Measurements from ENCODE around the gene SDK1. TPM values are rescaled to one million over a fixed set of nuclear protein-coding genes. Genes with fewer than 3 reads are reported as not detected.

SDK1 gene
- total RNA-seq, 1 donor from 2014 or later: 37.6 TPM

DNA sequence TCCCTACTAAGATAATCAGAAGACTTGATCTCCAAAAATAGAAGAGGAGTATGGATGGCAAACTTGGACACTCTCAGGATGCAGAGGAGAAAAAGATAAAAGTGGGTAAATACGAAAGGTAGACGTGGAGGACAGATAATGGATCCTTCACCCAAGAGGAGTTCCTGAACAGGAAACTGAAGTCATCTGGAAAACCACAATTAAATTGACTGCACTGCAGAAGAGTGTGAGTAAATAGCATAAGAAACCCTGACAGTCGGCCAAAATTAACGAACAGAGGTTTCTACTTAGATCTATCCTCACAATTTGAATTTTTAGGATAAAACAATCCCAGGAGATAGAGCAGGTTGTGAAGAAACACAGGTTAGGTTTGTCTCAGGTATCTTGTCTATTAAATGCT is 70.5 kb downstream of the SDK1 start:
- H3K4me1 Mint-ChIP-seq (ENCODE audit: low read depth): peaks cover 9% of the 10 kb centered on the region
- no peaks in the 10 kb centered on the region for H3K27me3 Mint-ChIP-seq
- TF ChIP-seq, protein P1, sequence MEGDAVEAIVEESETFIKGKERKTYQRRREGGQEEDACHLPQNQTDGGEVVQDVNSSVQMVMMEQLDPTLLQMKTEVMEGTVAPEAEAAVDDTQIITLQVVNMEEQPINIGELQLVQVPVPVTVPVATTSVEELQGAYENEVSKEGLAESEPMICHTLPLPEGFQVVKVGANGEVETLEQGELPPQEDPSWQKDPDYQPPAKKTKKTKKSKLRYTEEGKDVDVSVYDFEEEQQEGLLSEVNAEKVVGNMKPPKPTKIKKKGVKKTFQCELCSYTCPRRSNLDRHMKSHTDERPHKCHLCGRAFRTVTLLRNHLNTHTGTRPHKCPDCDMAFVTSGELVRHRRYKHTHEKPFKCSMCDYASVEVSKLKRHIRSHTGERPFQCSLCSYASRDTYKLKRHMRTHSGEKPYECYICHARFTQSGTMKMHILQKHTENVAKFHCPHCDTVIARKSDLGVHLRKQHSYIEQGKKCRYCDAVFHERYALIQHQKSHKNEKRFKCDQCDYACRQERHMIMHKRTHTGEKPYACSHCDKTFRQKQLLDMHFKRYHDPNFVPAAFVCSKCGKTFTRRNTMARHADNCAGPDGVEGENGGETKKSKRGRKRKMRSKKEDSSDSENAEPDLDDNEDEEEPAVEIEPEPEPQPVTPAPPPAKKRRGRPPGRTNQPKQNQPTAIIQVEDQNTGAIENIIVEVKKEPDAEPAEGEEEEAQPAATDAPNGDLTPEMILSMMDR (IDR thresholded peaks at IDR 0.05; ENCODE audit: unreplicated experiment): no peak
- no peak overlapping the region for H3K27ac Mint-ChIP-seq
- no peaks in the 10 kb centered on the region for H3K36me3 Mint-ChIP-seq (ENCODE audit: insufficient read depth)
- no peaks in the 10 kb centered on the region for H3K9me3 Mint-ChIP-seq (ENCODE audit: low read depth)
- no peak for DNase-seq (ENCODE audit: low spot score, unreplicated experiment)
- H3K4me3 Mint-ChIP-seq (ENCODE audit: low read depth): no peak overlapping the region

- Mint-ChIP-seq H3K36me3 (ENCODE audit: insufficient read depth) (no peaks in the 10 kb centered on the region), H3K27me3 (no peaks in the 10 kb centered on the region), H3K27ac (no peak overlapping the region), H3K4me1 (ENCODE audit: low read depth) (peaks cover 25% of the 10 kb centered on the region), H3K9me3 (ENCODE audit: low read depth) (no peaks in the 10 kb centered on the region), H3K4me3 (ENCODE audit: low read depth) (no peak overlapping the region)
- DNase-seq (ENCODE audit: low spot score, unreplicated experiment): no peak
- TF ChIP-seq, protein P1 (IDR thresholded peaks at IDR 0.05; ENCODE audit: unreplicated experiment): no peak
Measured at GRCh38 chr7:3374239-3374638, 73.2 kb downstream of the SDK1 start.

- H3K4me1 Mint-ChIP-seq (ENCODE audit: low read depth): peaks cover 34% of the 10 kb centered on the region
- no peak overlapping the region for H3K4me3 Mint-ChIP-seq (ENCODE audit: low read depth)
- no peak for DNase-seq (ENCODE audit: low spot score, unreplicated experiment)
- H3K27me3 Mint-ChIP-seq: no peaks in the 10 kb centered on the region
- H3K36me3 Mint-ChIP-seq (ENCODE audit: insufficient read depth): no peaks in the 10 kb centered on the region
- TF ChIP-seq, protein P1 (IDR thresholded peaks at IDR 0.05; ENCODE audit: unreplicated experiment): no peak
- H3K27ac Mint-ChIP-seq: peak overlapping the region; percentile 19
- H3K9me3 Mint-ChIP-seq (ENCODE audit: low read depth): no peaks in the 10 kb centered on the region
Measured at GRCh38 chr7:3378390-3379150, 77.5 kb downstream of the SDK1 start.

DNA sequence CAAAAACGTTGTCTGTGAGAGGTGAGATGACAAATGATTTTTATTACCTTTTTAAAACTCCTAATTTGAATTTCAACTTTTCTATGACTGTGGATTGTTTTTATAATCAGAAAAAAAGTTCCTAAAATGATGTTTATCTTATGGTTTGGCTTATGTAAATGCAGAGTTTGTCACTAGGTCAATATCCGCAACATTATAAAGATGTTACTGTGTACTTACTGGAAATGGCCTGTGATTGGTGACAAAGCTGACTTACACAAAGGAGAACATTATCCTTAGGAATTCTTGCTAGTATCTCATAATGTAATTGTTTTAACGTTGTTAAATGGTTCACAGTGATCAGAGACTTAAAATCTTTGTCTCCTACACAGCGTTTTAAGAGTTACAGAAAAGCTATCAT is 79.0 kb downstream of the SDK1 start:
- no peak overlapping the region for H3K4me3 Mint-ChIP-seq (ENCODE audit: low read depth)
- TF ChIP-seq, protein P1 (IDR thresholded peaks at IDR 0.05; ENCODE audit: unreplicated experiment): no peak
- H3K27ac Mint-ChIP-seq: no peak overlapping the region
- H3K9me3 Mint-ChIP-seq (ENCODE audit: low read depth): no peaks in the 10 kb centered on the region
- H3K27me3 Mint-ChIP-seq: no peaks in the 10 kb centered on the region
- H3K36me3 Mint-ChIP-seq (ENCODE audit: insufficient read depth): no peaks in the 10 kb centered on the region
- H3K4me1 Mint-ChIP-seq (ENCODE audit: low read depth): peaks cover 34% of the 10 kb centered on the region
- DNase-seq (ENCODE audit: low spot score, unreplicated experiment): no peak

- TF ChIP-seq, protein P1 (IDR thresholded peaks at IDR 0.05; ENCODE audit: unreplicated experiment): no peak
Measured at GRCh38 chr7:3380886-3381685, 80.0 kb downstream of the SDK1 start.

More at GRCh38 chr7:3380886-3381685, 80.0 kb downstream of the SDK1 start:
- Mint-ChIP-seq H3K27ac (peak overlapping the region; percentile 63), H3K4me1 (ENCODE audit: low read depth) (peaks cover 34% of the 10 kb centered on the region), H3K27me3 (no peaks in the 10 kb centered on the region), H3K36me3 (ENCODE audit: insufficient read depth) (no peaks in the 10 kb centered on the region), H3K9me3 (ENCODE audit: low read depth) (no peaks in the 10 kb centered on the region), H3K4me3 (ENCODE audit: low read depth) (no peak overlapping the region)
- DNase-seq (ENCODE audit: low spot score, unreplicated experiment): no peak
